ENCODE results near the gene BCL2L13. TPM values are rescaled to one million over a fixed set of nuclear protein-coding genes. Genes with fewer than 3 reads are reported as not detected.

Gene BCL2L13
- total RNA-seq, 1 experiment from 2014 or later: 52.9 TPM

- Histone ChIP-seq H3K4me1 (ENCODE audit: insufficient read depth, low read length, poor library complexity, severe bottlenecking) (peaks cover 41% of the 10 kb centered on the region), H3K27ac (ENCODE audit: low read depth, low read length, poor library complexity, severe bottlenecking) (no peak overlapping the region), H3K27me3 (replicated peaks; ENCODE audit: insufficient read depth, low read depth, low read length, poor library complexity) (no peaks in the 10 kb centered on the region), H3K36me3 (ENCODE audit: insufficient read depth, low read length, poor library complexity, severe bottlenecking) (no peaks in the 10 kb centered on the region), H3K9me3 (ENCODE audit: low read depth, low read length, poor library complexity, severe bottlenecking) (no peaks in the 10 kb centered on the region), H3K4me3 (ENCODE audit: low read depth, low read length, poor library complexity, severe bottlenecking) (no peak overlapping the region)
- TF ChIP-seq CTCF (conservative IDR thresholded peaks at IDR 0.05; ENCODE audit: low read depth, low read length): no peak
- no peak for TF ChIP-seq EZH2 (IDR thresholded peaks at IDR 0.05; ENCODE audit: borderline replicate concordance, low read depth, low read length, poor library complexity, severe bottlenecking)
- DNase-seq (ENCODE audit: low spot score): no peak
- no TSS peak for BruUV-seq (replicated peaks)
- ChIA-PET POLR2A (ENCODE audit: low non-redundant PET) (no interaction called here), CTCF (no interaction called here)
- intact Hi-C loops (cut with micrococcal nuclease; ENCODE audit: unreplicated experiment): no loop called here
These were observed 65.3 kb downstream of the BCL2L13 start for GRCh38 chr22:17703811-17704210.

- CTCF ChIA-PET: no interaction called here
- TF ChIP-seq EZH2 (IDR thresholded peaks at IDR 0.05; ENCODE audit: borderline replicate concordance, low read depth, low read length, poor library complexity, severe bottlenecking) (no peak), CTCF (conservative IDR thresholded peaks at IDR 0.05; ENCODE audit: low read depth, low read length) (no peak)
These were observed 67.0 kb downstream of the BCL2L13 start for GRCh38 chr22:17705546-17705945.

GRCh38 chr22:17705951-17706900, 67.7 kb downstream of the BCL2L13 start:
- Histone ChIP-seq H3K27ac (ENCODE audit: low read depth, low read length, poor library complexity, severe bottlenecking) (peak overlapping the region; percentile 75), H3K4me3 (ENCODE audit: low read depth, low read length, poor library complexity, severe bottlenecking) (peak overlapping the region; percentile 24), H3K36me3 (ENCODE audit: insufficient read depth, low read length, poor library complexity, severe bottlenecking) (no peaks in the 10 kb centered on the region), H3K4me1 (ENCODE audit: insufficient read depth, low read length, poor library complexity, severe bottlenecking) (peaks cover 18% of the 10 kb centered on the region), H3K9me3 (ENCODE audit: low read depth, low read length, poor library complexity, severe bottlenecking) (no peaks in the 10 kb centered on the region), H3K27me3 (replicated peaks; ENCODE audit: insufficient read depth, low read depth, low read length, poor library complexity) (no peaks in the 10 kb centered on the region)
- POLR2A ChIA-PET (ENCODE audit: low non-redundant PET): no interaction called here
- intact Hi-C loops (cut with micrococcal nuclease; ENCODE audit: unreplicated experiment): loop anchor here (5.0 kb wide), 2 partner anchors 64 to 129 kb away; no protein-coding TSS in a partner anchor
- no TSS peak for BruUV-seq (replicated peaks)
- DNase-seq (ENCODE audit: low spot score): peak; percentile 86
- CTCF ChIA-PET: no interaction called here
- TF ChIP-seq CTCF (conservative IDR thresholded peaks at IDR 0.05; ENCODE audit: low read depth, low read length) (no peak), EZH2 (IDR thresholded peaks at IDR 0.05; ENCODE audit: borderline replicate concordance, low read depth, low read length, poor library complexity, severe bottlenecking) (no peak)

More at GRCh38 chr22:17705546-17705945, 67.0 kb downstream of the BCL2L13 start:
- peak overlapping the region; percentile 75 for H3K27ac ChIP-seq (ENCODE audit: low read depth, low read length, poor library complexity, severe bottlenecking)
- H3K36me3 ChIP-seq (ENCODE audit: insufficient read depth, low read length, poor library complexity, severe bottlenecking): no peaks in the 10 kb centered on the region
- no peak overlapping the region for H3K4me3 ChIP-seq (ENCODE audit: low read depth, low read length, poor library complexity, severe bottlenecking)
- H3K9me3 ChIP-seq (ENCODE audit: low read depth, low read length, poor library complexity, severe bottlenecking): no peaks in the 10 kb centered on the region
- no peak for DNase-seq (ENCODE audit: low spot score)
- intact Hi-C loops (cut with micrococcal nuclease; ENCODE audit: unreplicated experiment): loop anchor here (5.0 kb wide), 2 partner anchors 63 to 128 kb away; no protein-coding TSS in a partner anchor
- POLR2A ChIA-PET (ENCODE audit: low non-redundant PET): no interaction called here
- H3K27me3 ChIP-seq (replicated peaks; ENCODE audit: insufficient read depth, low read depth, low read length, poor library complexity): no peaks in the 10 kb centered on the region
- BruUV-seq (replicated peaks): no TSS peak
- peaks cover 24% of the 10 kb centered on the region for H3K4me1 ChIP-seq (ENCODE audit: insufficient read depth, low read length, poor library complexity, severe bottlenecking)
